Fibroblast of peridontal ligament (primary cell): ENCODE results near the gene TPGS2.
"Not testable (repeated sequence)": the region's sequence is repeated elsewhere in the genome, so short reads cannot be mapped to it uniquely, and the experiment has no call there.

ENCODE experiments used
- DNase-seq: peaks from one replicate; pipeline ENCODE4 v3.0.0-alpha.2; 2010; ENCODE audit errors: extremely low read depth

The TPGS2 gene

DNA sequence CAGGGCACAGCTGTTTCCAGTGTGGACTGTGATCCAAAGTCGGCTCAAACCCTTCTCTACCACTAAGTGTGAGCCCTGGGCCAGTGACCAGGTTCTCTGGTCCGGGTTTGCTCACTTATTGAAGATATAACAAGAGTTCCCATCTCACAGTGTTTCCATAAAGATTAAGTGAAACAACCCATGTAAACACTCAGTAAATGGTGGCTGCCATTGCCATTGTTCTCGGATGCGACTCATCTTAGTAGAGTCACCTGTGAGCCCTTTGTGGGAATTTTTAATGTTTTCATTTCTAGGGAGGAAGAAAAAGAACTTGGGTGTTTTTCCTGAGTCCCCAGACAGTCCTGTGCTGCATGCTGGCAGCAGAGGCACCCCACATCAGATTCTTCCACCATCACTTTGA is 53.4 kb downstream of the TPGS2 start:
- DNase-seq, result no peak

- peak; percentile 71 for DNase-seq
These were observed 56.5 kb downstream of the TPGS2 start for GRCh38 chr18:36772241-36772723.

GRCh38 chr18:36771245-36771644 is 57.6 kb downstream of the TPGS2 start:
- DNase-seq, result no peak

DNA sequence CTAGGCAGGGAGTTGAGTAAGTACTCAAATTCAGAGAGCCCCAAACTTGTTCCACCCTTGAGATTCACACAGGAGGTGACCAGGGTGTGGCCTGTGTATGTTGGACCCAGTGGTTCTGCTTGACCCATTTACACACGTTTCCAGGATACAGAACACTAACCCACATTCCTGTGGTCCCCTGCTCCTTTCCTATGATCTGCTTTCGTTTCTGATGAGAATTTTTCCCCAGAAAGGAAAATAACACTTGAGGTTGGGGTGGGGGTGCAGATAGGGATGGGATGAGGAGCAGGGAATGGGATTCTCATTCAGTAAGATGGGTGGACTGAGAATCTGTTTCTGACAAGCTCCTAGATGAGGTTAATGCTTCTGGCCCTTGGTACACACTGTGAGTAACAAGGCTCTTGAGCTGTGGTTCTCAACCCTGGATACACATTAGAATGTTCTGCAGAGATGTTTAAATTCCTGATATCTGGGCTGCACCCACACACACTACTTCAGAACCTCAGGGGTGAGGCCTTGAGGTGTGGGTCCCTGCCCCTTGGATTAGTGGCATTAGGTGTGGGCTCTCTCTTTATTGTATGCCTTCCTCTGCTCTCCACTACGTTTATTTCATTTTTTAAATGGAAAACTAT is 58.4 kb downstream of the TPGS2 start:
- peak; percentile 54 for DNase-seq

- DNase-seq, result no peak
These were observed 59.0 kb downstream of the TPGS2 start for GRCh38 chr18:36769611-36770314.

DNA sequence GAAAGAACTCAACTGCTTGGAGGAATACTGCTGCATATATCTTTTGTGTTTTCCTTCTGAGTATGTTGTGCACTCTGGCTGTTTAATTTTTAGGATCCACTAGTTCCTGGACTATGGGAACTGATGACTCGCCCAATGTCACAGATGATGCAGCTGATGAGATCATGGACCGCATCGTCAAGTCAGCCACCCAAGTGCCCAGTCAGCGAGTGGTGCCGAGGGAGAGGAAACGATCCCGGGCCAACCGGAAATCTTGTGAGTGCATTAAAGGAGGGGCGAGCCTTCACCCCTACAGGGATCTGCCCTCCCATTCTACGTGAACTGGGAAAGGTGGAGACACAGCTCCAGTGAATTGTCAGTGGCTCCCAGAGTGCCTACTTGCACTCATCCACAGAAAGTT is 59.6 kb downstream of the TPGS2 start:
- no peak for DNase-seq

- no peak for DNase-seq
These were observed 62.0 kb downstream of the TPGS2 start for GRCh38 chr18:36766836-36767235.

DNA sequence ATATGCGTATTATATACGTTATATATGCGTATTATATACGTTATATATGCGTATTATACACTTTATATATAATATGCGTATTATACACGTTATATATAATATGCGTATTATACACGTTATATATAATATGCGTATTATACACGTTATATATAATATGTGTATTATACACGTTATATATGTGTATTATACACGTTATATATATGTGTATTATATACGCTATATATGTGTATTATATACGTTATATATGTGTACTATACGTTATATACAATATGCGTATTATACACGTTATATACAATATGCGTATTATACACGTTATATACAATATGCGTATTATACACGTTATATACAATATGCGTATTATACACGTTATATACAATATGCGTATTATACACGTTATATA is 65.8 kb downstream of the TPGS2 start:
- not testable (repeated sequence) for DNase-seq

DNA sequence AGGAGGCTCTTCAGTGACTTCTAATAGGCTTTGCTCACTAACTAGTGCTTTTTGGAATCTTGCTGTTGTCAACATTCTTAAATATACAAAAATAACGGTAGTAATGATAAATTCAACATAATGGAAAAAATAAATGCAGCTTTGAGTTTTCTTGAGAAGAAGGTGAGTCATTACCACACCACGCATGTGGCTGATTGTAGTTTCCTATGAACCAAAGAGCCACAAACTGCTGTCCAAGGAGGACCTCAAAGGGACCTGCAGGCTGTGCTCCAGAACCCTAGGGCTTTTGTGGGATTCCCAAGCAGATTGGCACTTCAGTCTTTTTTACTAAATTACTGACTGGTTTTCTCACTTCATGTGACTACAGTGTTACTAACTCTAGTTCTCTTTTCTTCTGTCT is 66.7 kb downstream of the TPGS2 start:
- DNase-seq, result peak; percentile 40

DNA sequence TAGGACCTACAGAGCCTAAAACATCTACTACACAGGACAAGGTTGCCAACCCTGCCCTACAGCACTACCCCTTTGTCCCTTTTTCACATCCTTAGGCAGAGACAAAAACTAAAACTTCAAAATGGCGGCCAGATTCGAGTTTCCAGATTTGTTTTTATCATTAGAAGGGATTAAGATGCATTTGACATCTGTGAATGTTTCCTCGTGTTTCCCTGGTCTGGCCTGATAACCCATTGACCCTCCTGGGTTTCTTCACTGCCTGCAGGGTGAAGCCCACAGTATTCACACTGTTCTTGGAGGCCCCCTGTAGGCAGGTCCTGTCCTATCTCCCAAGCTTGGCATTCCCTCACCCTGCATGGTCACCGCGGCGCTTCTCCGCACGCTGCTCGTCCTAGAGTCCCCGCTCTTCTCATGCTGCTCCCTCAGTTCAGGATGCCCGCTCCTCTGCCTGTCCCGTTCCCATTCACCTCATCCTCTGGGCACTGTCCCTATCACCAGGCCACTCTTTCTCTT is 67.6 kb downstream of the TPGS2 start:
- DNase-seq, result no peak

- DNase-seq, result no peak
These were observed 68.2 kb downstream of the TPGS2 start for GRCh38 chr18:36760598-36760997.

DNA sequence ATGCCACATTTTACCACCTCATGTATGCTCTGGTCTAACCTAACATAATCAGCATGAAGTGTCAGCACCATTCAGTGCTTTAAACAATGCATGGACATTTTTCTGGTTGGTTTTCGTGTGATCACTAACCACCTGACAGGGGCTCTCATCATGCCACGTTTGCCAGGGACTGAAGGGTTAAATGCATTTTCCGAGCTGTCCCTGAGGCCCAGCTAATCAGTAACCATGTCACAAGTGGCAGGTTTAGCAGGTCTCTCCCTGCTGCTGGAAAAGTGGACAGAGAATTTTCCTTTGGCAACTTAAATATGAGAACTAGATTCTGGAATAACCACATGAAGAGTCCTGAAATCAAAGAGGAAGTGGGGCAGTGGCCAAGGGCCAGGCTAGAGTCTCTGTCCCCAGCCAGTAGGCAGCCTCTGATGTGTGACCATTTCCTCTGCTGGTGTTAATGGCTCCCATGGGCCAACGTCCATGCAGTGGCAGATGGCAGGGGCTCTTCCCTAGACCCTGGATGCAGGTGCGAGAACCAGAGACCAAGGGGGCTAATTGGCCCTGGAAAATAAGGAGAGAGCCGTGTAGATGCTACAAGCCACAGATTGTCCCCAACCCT is 69.5 kb downstream of the TPGS2 start:
- DNase-seq, result no peak

GRCh38 chr18:36758623-36759022 is 70.2 kb downstream of the TPGS2 start:
- DNase-seq, result no peak

DNA sequence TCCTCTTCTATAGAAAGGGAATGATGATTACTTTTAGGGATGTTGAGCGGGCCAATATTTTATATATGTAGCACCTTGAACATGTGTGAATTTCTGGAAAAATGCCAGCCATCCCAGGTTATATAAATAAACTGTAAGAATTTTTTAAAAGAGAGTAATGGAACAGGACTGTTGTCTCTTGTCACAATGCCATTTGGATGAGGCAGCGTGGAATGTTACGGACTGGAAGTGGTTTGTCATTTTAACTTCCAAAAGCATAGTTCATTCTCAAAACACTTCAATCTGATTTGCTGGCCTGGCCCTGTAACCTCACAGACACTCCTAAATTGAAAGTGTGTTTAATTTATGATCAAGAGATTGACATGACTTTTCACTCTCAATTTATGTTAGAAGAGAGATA is 70.8 kb downstream of the TPGS2 start:
- no peak for DNase-seq

- DNase-seq, result peak; percentile 91
These were observed 71.7 kb downstream of the TPGS2 start for GRCh38 chr18:36757081-36757480.

DNA sequence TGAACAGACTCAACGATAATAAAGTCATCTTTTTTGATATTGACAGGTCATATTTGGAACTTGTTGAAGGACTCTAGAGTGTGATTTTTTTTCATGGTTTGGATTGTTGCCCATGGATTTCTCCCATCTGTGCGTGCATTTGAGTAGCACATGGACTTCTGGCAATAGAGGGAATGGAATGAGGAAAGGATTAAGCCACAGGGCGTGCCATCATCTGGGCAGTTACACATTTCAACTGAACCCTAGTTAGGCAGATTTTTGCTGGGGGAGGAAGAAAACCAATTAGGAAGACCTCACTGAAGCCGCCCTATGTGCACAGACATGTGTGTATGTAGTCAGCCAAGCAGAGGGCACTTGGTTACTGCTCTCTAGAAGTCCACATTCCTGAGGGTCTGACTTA is 72.6 kb downstream of the TPGS2 start:
- DNase-seq, result peak; percentile 79

- DNase-seq, result peak; percentile 42
These were observed 75.6 kb downstream of the TPGS2 start for GRCh38 chr18:36752929-36753865.

GRCh38 chr18:36745219-36745975 is 83.4 kb downstream of the TPGS2 start:
- DNase-seq, result no peak

GRCh38 chr18:36744261-36744876 is 84.4 kb downstream of the TPGS2 start:
- no peak for DNase-seq
